HG03139 (cell line): Measurements from ENCODE around the gene IL16.

Source experiments
- ATAC-seq: cut with Tn5 transposase; IDR thresholded peaks from one replicate; pipeline ENCODE4 v1.9.1; 2021; ENCODE audit not compliant: unreplicated experiment

IL16 gene

GRCh38 chr15:81174125-81174791 lies 22.4 kb upstream of the IL16 start:
- no peak for ATAC-seq

GRCh38 chr15:81174792-81175327 lies 21.8 kb upstream of the IL16 start:
- ATAC-seq = no peak

GRCh38 chr15:81175496-81175895 lies 21.2 kb upstream of the IL16 start:
- no peak for ATAC-seq

DNA sequence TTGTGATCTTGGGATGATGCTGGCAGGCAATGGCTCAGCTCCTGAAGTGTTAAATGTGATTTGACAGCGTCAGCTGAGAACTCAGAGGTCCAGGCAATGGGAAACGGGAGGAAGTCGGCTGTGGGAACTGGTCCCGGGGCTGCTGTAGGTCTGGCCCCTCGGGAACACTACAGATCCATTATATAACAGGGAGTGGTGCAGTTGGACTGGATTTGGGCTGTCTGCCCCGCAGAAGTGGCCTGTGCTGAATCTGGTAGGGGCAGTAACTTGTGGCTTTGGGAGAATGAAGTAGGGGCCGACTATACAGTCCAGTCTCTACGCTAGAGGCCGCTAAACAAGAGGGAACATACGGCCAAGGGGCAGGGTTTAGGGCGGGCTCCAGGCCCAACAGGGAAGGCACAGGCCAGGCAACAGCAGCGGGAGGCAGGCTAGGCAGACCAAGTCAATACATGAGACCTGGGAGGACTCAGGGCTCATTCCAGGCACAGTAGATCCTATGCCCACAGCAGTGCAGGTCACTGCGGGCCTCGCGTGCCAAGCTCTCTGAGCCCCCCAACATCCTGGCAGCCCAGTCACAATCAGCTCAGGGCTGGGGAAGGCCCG lies 20.3 kb upstream of the IL16 start:
- ATAC-seq = no peak

DNA sequence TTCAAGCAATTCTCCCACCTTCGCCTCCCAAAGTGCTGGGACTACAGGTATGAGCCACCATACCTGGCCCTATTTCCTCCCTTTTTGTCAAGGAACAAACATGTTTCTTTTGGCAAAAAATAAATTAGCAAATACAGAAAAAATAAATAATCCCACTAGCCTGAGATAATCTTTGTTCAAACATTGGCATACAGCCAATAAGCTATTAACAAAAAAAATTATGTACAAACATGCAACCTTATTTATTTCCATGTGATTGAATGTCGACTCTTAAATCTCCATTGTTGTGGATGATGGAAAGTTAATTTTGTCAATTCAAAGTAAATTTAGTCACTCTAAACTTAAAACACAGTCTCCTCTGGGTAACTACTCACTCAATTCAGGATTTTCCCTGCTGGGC lies 18.3 kb upstream of the IL16 start:
- ATAC-seq = no peak

DNA sequence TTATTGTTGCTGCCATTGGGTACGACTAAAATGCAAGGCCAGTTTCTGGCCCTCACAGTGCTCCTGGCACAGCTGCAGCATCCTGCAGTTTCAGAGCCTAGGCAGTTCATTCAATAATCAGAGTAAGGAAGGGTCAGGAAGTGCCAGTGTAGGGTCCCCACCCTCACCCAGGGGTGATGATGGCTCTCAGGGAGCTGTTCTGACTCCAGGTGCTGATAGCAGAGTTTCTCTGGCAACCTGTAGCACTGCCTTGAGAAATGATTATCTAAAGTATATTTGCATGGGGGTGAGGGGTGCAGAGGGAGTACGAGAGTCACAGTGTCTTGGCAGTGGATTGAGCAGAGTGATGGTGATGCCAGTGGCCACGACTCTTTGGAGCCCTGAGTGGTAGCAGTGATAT lies 15.5 kb upstream of the IL16 start:
- ATAC-seq = no peak

DNA sequence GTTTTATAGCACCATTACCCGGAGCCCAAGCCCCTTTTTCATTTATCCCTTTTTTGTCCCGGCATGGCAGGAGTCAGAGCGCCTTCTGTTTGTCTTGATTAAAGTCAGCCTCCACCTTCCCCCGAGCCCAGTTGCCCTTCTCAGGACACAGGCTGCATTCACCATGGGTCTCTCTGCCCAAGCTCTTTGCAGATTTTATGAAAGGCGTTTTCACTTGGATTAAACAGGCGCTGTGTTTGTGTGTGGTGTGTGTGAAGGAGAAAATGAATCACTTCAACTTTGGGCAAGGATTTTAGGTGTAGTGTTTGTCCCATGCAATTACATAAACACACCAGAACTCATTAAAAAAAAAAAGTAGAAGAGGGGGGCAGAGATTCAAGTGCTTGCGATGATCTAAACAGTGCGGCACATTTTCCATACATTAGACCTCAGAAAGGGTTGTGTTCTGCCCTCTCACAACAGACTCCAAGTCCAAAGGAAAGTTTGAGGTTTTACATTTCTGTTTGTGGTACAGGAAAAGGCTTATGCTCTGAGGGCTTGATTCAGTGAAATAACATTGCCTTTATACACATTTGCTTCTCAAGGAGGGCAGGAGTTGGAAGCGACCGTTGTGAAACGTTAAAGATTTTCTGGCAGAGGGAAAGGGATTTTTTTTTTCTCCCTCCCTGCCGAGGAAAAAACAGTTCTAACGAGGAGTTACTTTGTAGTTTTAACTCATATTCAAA lies 14.5 kb upstream of the IL16 start:
- no peak for ATAC-seq

GRCh38 chr15:81182756-81183438 lies 13.8 kb upstream of the IL16 start:
- ATAC-seq = no peak

GRCh38 chr15:81183439-81183775 lies 13.3 kb upstream of the IL16 start:
- no peak for ATAC-seq

DNA sequence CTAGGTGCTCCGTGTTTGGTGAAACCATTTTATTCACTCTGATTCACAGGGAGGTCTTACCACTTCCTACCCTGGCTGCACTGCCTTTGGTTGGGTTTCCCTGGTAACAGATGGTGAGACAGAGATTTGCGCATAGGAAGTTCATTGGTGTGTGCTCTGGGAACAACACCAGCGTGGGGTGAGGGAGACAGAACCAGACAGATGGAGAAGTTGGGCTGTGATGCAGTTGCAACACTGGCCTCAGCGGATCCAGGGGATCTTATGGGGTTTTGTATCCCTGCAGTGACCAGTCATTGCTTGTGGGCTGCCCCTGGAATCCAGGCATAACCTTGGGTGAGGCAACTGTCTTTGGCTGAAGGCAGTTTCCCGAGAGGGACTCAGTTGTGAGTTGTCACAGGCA lies 12.5 kb upstream of the IL16 start:
- ATAC-seq = no peak

- no peak for ATAC-seq
Measured at GRCh38 chr15:81185631-81186295, 10.9 kb upstream of the IL16 start.

- ATAC-seq = no peak
Measured at GRCh38 chr15:81188354-81188753, 8.3 kb upstream of the IL16 start.

DNA sequence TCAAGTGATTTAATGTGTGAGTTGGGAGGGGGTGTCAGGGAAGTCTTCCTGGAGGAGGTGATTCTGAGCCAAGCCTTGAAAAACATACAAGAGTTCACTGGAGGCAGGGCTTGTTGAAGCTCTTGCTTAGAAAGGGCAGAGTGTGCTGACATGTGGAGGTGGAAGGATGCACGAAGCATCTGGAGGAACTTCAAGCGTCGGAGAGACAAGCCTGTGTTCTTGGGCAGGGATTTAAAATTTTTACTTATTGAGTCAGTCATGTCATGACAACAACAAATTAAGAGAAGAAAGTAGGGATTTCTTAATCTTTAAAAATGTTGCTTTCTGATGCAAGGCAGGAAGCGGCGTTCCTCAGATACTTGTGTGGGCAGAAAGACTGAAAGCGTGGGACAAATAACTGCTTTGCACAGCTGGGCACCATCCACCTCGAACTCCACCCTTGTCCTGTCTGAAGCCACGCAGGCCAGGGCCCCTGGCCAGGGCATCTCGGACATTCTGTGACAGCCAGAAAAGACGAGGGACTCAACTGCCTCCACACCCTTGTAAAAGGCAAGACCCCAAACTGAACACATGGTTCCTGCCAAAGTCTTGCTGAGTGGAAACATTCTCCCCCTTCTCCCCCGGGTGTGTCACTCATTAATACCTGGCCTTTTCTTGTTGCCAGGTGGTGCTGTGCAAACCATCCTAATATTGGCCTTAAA lies 6.9 kb upstream of the IL16 start:
- no peak for ATAC-seq

GRCh38 chr15:81190922-81191507 lies 5.7 kb upstream of the IL16 start:
- ATAC-seq = no peak

DNA sequence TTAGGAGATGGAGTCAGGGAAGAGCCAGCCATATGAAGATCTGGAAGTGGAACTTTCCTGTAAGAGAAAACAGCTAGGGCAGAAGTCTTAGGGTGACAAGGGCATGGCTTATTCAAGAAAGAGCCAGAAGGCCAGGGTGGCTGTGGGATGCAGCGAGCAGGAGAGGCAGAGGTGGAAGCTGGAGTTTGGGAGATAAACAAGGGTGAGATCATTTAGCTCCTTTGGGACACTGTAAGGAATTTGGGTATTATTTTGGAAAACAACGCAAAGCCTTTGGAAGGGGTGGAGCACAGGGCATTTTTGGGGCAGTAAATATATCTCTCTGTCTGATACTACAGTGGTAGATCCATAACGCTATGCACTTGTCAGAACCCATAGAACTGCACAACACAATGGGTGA lies 5.0 kb upstream of the IL16 start:
- ATAC-seq = no peak

GRCh38 chr15:81194723-81195122 lies 2.0 kb upstream of the IL16 start:
- no peak for ATAC-seq

DNA sequence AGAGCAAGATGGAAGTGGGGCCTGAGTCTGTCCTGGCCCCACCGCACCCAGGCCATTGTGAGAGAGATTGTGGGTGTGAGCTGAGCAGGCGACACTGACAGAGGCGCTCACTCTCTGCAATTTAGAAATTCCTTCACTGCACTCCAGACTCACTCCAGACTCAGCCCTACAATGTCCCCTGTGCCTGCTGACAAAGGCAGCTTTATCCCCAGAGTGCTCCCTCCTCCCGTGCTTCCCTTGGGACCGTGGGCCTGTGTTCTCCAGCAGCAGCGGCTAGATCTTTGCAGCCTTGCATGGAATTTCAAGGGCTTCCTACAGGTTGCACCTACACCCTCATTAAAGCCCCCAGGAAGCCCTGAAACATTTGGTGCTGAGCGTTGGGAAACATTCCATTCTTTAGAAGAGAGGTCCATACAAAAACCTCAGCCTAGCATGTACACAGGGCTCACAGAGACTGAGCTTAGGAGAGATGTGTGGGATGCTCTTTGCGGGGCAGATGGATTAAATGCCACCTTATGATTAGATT lies 1.3 kb upstream of the IL16 start:
- no peak for ATAC-seq

- ATAC-seq = no peak
Measured at GRCh38 chr15:81197255-81197630, 564 bp downstream of the IL16 start.

DNA sequence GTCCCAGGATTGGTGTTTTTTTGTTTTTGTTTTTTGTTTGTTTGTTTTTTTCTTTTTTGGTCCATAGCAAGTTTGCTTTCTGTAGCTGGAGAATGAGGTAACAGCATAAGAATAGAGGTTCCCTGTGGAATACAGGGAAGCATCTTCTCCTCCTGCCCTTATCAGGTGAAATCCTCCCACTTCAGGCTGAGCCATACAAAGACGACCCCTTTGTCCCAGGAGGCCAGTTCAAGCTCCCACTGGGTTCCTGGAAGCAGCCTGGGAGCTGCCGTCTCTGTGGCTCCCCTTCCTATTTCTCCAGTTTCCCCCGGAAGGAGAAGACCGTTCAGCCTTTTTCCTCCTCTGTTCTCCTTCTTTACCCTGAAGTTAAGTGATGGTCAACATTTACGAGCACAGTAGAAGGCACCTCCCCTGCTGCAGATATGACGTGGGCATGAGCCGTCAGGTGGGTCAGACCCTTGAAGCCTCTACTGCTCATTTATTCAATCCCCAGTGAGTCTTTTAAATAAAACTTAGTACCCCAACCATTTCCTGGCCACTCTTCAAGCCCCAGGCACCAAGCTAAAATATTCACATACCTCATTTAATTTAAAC lies 1.1 kb downstream of the IL16 start:
- ATAC-seq = no peak
